ENCODE results near the gene KCTD3.

DNA sequence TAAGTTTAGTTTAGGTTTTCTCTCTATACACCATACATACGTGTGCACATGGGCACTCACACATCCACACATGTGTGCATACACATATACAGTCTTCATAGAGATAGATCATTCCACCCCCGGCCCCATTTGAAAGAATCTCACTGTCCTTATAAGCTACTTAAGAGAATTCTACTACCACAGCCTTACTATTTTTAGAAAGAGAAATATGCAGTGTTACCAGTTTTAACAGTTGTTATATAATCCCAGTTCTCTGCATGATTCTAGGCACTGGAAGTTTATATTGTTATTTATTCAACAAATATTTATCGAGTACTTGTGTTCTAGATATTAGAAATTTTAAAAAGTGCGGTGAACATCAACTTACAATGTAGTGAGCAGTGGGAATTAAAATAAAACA, 41.5 kb downstream of the KCTD3 start:
- TF ChIP-seq, protein P1, sequence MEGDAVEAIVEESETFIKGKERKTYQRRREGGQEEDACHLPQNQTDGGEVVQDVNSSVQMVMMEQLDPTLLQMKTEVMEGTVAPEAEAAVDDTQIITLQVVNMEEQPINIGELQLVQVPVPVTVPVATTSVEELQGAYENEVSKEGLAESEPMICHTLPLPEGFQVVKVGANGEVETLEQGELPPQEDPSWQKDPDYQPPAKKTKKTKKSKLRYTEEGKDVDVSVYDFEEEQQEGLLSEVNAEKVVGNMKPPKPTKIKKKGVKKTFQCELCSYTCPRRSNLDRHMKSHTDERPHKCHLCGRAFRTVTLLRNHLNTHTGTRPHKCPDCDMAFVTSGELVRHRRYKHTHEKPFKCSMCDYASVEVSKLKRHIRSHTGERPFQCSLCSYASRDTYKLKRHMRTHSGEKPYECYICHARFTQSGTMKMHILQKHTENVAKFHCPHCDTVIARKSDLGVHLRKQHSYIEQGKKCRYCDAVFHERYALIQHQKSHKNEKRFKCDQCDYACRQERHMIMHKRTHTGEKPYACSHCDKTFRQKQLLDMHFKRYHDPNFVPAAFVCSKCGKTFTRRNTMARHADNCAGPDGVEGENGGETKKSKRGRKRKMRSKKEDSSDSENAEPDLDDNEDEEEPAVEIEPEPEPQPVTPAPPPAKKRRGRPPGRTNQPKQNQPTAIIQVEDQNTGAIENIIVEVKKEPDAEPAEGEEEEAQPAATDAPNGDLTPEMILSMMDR (IDR thresholded peaks at IDR 0.05; ENCODE audit: extremely low read depth in 1 of 2, insufficient read depth in 1 of 2, low read depth in 1 of 2, low read length in 2 of 2), result no peak
- TF ChIP-seq MYC (IDR thresholded peaks at IDR 0.05; ENCODE audit: low read depth, low read length), result no peak
- TF ChIP-seq POLR2A (IDR thresholded peaks at IDR 0.05; ENCODE audit: low read depth, low read length), result no peak
- no peak for TF ChIP-seq POLR2AphosphoS5 (IDR thresholded peaks at IDR 0.05; ENCODE audit: insufficient read depth, low read depth, low read length)
- TF ChIP-seq, protein P2, sequence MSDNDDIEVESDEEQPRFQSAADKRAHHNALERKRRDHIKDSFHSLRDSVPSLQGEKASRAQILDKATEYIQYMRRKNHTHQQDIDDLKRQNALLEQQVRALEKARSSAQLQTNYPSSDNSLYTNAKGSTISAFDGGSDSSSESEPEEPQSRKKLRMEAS (IDR thresholded peaks at IDR 0.05; ENCODE audit: insufficient read depth, insufficient read length), result no peak
- TF ChIP-seq EZH2 (IDR thresholded peaks at IDR 0.05; ENCODE audit: borderline replicate concordance, low read depth, low read length, severe bottlenecking), result no peak
- TF ChIP-seq FOS (IDR thresholded peaks at IDR 0.05; ENCODE audit: borderline replicate concordance, insufficient read depth, low read length), result no peak
